K562 treated with DMSO at 1 percent for 12 hours (cell line): ENCODE measurements around the gene USP46. TPM values are rescaled to one million over a fixed set of nuclear protein-coding genes. Genes with fewer than 3 reads are reported as not detected.

Experiments
- total RNA-seq: library from RNA; unstranded; fragments of 300-600 nt; gene quantifications from 2 replicates; pipeline ENCODE4 v1.2.3, GENCODE V29; 2022; ENCODE audit not compliant: insufficient read depth

Gene USP46
- 2.0 and 5.1 TPM in 2 replicates for total RNA-seq

GRCh38 chr4:52659001-52659721 is at the start of gene USP46:
TSS of gene USP46 (minus strand) at chr4:52659301. CDS start at chr4:52659150, 151 bp downstream.

Other genes with a start within 250 kb of the USP46 start
- not detected in 2 replicates for gene ERVMER34-1, start 92.1 kb upstream of the USP46 start, total RNA-seq
- 0.54 TPM in 1 of 2 replicates, not detected in the other for gene RASL11B, start 203.0 kb upstream of the USP46 start, total RNA-seq